ENCODE data around the gene PDK3. TPM values are rescaled to one million over a fixed set of nuclear protein-coding genes. Genes with fewer than 3 reads are reported as not detected.

PDK3 gene
- total RNA-seq, result 11.3 and 11.5 TPM in 2 replicates

GRCh38 chrX:24464836-24465531, at the start of gene PDK3:
TSS of gene PDK3 (plus strand) at chrX:24465286. CDS start at chrX:24465456, 170 bp downstream.

Other genes starting within 250 kb of the PDK3 start
- under 0.01 TPM in 1 of 2 replicates, not detected in the other for gene SUPT20HL2, start 151.2 kb upstream of the PDK3 start, total RNA-seq
- gene SUPT20HL1, start 104.6 kb upstream of the PDK3 start, total RNA-seq, result not detected in 2 replicates
- 0.24 and 0.43 TPM in 2 replicates for gene PCYT1B, start 182.1 kb downstream of the PDK3 start, total RNA-seq
- gene POLA1, start 228.6 kb downstream of the PDK3 start, total RNA-seq, result 8.2 and 9.4 TPM in 2 replicates